ENCODE measurements around the gene MED13L. TPM values are rescaled to one million over a fixed set of nuclear protein-coding genes. Genes with fewer than 3 reads are reported as not detected.

MED13L gene
- total RNA-seq, 4 donors from 2014 or later, result 126 to 194 (median 154) TPM

- H3K9me3 ChIP-seq, result no peaks in the 10 kb centered on the region
- intact Hi-C loops (cut with DNase I; ENCODE audit: low total_unique reads) (no loop called here), in situ Hi-C loops (cut with MboI; ENCODE audit: low pct_ligation_motif_present in 1 of 4, low pct_unique_long_range_greater_than_20kb in 1 of 4, low sequenced_read_pairs in 3 of 4) (no loop called here)
- H3K4me3 ChIP-seq, result no peak overlapping the region
- no peak for TF ChIP-seq CTCF (IDR thresholded peaks at IDR 0.05)
- no peak for TF ChIP-seq POLR2A (IDR thresholded peaks at IDR 0.05)
- TF ChIP-seq EP300 (IDR thresholded peaks at IDR 0.05; ENCODE audit: low read depth), result no peak
- no peak for TF ChIP-seq POLR2AphosphoS5 (IDR thresholded peaks at IDR 0.05)
- no peak for DNase-seq
- H3K4me1 ChIP-seq, result no peaks in the 10 kb centered on the region
- no peaks in the 10 kb centered on the region for H3K36me3 ChIP-seq
- no peak overlapping the region for H3K27ac ChIP-seq
- no peaks in the 10 kb centered on the region for H3K27me3 ChIP-seq
- WGBS, 2 donors (ENCODE audit: low coverage in 1 of 2), result 96 to 98% methylated on average over 4 of the region's 4 CpGs
Observed at GRCh38 chr12:116028619-116029018, 248.9 kb downstream of the MED13L start.

GRCh38 chr12:116027551-116027821 lies 250.0 kb downstream of the MED13L start:
- intact Hi-C loops (cut with DNase I; ENCODE audit: low total_unique reads), result no loop called here
- in situ Hi-C loops (cut with MboI; ENCODE audit: low pct_ligation_motif_present in 1 of 4, low pct_unique_long_range_greater_than_20kb in 1 of 4, low sequenced_read_pairs in 3 of 4), result no loop called here
- no peaks in the 10 kb centered on the region for H3K27me3 ChIP-seq
- no peak for TF ChIP-seq CTCF (IDR thresholded peaks at IDR 0.05)
- TF ChIP-seq EP300 (IDR thresholded peaks at IDR 0.05; ENCODE audit: low read depth), result no peak
- no peak for TF ChIP-seq POLR2A (IDR thresholded peaks at IDR 0.05)
- TF ChIP-seq POLR2AphosphoS5 (IDR thresholded peaks at IDR 0.05), result no peak
- H3K9me3 ChIP-seq, result no peaks in the 10 kb centered on the region
- no peaks in the 10 kb centered on the region for H3K4me1 ChIP-seq
- no peak overlapping the region for H3K27ac ChIP-seq
- 95 to 100% methylated on average over 2 to 4 of the region's 4 CpGs for WGBS, 2 donors (ENCODE audit: low coverage in 1 of 2)
- H3K4me3 ChIP-seq, result no peak overlapping the region
- H3K36me3 ChIP-seq, result no peaks in the 10 kb centered on the region
- DNase-seq, result no peak

GRCh38 chr12:116026768-116027550 lies 250.5 kb downstream of the MED13L start:
- Histone ChIP-seq H3K4me3 (no peak overlapping the region), H3K27ac (no peak overlapping the region), H3K27me3 (no peaks in the 10 kb centered on the region), H3K9me3 (no peaks in the 10 kb centered on the region), H3K36me3 (no peaks in the 10 kb centered on the region), H3K4me1 (no peaks in the 10 kb centered on the region)
- DNase-seq, result no peak
- TF ChIP-seq POLR2AphosphoS5 (IDR thresholded peaks at IDR 0.05) (no peak), POLR2A (IDR thresholded peaks at IDR 0.05) (no peak), EP300 (IDR thresholded peaks at IDR 0.05; ENCODE audit: low read depth) (no peak), CTCF (IDR thresholded peaks at IDR 0.05) (no peak)
- in situ Hi-C loops (cut with MboI; ENCODE audit: low pct_ligation_motif_present in 1 of 4, low pct_unique_long_range_greater_than_20kb in 1 of 4, low sequenced_read_pairs in 3 of 4) (no loop called here), intact Hi-C loops (cut with DNase I; ENCODE audit: low total_unique reads) (no loop called here)
- 79 to 89% methylated on average over 3 to 7 of the region's 7 CpGs for WGBS, 2 donors (ENCODE audit: low coverage in 1 of 2)

- H3K27ac ChIP-seq, result no peak overlapping the region
- H3K4me1 ChIP-seq, result no peaks in the 10 kb centered on the region
- in situ Hi-C loops (cut with MboI; ENCODE audit: low pct_ligation_motif_present in 1 of 4, low pct_unique_long_range_greater_than_20kb in 1 of 4, low sequenced_read_pairs in 3 of 4) (no loop called here), intact Hi-C loops (cut with DNase I; ENCODE audit: low total_unique reads) (no loop called here)
- no peaks in the 10 kb centered on the region for H3K36me3 ChIP-seq
- H3K9me3 ChIP-seq, result no peaks in the 10 kb centered on the region
- H3K4me3 ChIP-seq, result no peak overlapping the region
- no peak for DNase-seq
- TF ChIP-seq EP300 (IDR thresholded peaks at IDR 0.05; ENCODE audit: low read depth) (no peak), POLR2AphosphoS5 (IDR thresholded peaks at IDR 0.05) (no peak), CTCF (IDR thresholded peaks at IDR 0.05) (no peak), POLR2A (IDR thresholded peaks at IDR 0.05) (no peak)
- no peaks in the 10 kb centered on the region for H3K27me3 ChIP-seq
Observed at GRCh38 chr12:116026346-116026745, 251.1 kb downstream of the MED13L start.

Data from transverse colon (tissue), 4 donors.